ENCODE results near the gene RAB11FIP4. TPM values are rescaled to one million over a fixed set of nuclear protein-coding genes. Genes with fewer than 3 reads are reported as not detected.

The RAB11FIP4 gene
- total and polyA plus RNA-seq, 4 donors: 1.5 to 16.0 (median 3.3) TPM

DNA sequence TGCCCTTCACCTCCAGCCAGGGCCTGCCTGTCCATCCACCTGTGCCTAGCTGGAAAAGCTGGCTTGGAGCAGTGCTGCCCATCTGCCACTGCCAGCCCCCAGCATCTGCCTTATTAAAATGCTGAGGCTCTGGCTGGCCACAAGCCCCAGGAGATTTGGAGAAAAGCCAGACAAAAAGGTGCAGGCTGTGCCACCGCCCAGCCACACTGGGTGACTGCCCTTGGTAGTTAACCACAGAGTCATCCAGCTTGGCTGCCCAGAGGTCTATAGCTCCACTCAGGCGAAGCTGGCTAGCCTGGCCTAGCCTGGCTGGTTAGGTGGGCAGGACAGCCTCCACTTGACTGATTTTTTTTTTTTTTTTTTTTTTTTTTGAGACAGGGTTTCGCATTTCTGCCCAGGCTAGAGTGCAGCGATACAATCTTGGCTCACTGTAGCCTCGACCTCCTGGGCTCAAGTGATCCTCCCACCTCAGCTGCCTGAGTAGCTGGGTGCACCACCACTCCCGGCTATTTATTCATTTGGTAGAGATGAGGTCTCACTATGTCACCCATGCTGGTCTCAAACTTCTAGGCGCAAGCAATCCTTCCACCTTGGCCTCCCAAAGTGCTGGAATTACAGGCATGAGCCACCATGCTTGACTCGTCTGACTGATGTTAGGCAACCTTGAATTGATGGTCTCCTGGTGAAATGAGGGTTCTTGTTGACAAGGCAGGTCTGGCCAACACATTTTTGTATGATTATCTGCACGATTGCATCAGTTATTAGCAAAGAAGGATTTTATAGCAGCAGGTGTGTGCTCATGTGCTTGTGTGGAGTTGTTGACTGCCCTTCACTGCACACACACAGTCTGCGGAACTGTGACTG lies 103.8 kb downstream of the RAB11FIP4 start:
- Histone ChIP-seq H3K36me3 (ENCODE audit: control insufficient read depth in 4 of 4, insufficient read depth in 3 of 4, low read depth in 1 of 4, low read length in 3 of 4) (no peaks in the 10 kb centered on the region), H3K9ac (ENCODE audit: low read depth in 1 of 2, low read length in 2 of 2) (no peak overlapping the region), H3K27ac (ENCODE audit: low read depth in 1 of 2, low read length in 2 of 2) (peak overlapping the region; percentile 60 to 61), H3K9me3 (ENCODE audit: control insufficient read depth in 4 of 4, low read length in 3 of 4) (no peaks in the 10 kb centered on the region), H3K4me1 (ENCODE audit: control insufficient read depth in 4 of 4, insufficient read depth in 4 of 4, low read length in 3 of 4) (peaks cover 19 to 57% (median 38%) of the 10 kb centered on the region in 4 donors), H3K4me3 (ENCODE audit: low read depth in 1 of 3, low read length in 3 of 3) (no peak overlapping the region), H3K27me3 (ENCODE audit: control insufficient read depth in 4 of 4, insufficient read depth in 4 of 4, low read length in 3 of 4) (no peaks in the 10 kb centered on the region)
- DNase-seq (ENCODE audit: low spot score): no peak
- 77% methylated on average over 10 of the region's 10 CpGs for WGBS
- no peak for TF ChIP-seq EGR1 (IDR thresholded peaks at IDR 0.05; ENCODE audit: low read depth in 2 of 2)
- TF ChIP-seq, protein P1, sequence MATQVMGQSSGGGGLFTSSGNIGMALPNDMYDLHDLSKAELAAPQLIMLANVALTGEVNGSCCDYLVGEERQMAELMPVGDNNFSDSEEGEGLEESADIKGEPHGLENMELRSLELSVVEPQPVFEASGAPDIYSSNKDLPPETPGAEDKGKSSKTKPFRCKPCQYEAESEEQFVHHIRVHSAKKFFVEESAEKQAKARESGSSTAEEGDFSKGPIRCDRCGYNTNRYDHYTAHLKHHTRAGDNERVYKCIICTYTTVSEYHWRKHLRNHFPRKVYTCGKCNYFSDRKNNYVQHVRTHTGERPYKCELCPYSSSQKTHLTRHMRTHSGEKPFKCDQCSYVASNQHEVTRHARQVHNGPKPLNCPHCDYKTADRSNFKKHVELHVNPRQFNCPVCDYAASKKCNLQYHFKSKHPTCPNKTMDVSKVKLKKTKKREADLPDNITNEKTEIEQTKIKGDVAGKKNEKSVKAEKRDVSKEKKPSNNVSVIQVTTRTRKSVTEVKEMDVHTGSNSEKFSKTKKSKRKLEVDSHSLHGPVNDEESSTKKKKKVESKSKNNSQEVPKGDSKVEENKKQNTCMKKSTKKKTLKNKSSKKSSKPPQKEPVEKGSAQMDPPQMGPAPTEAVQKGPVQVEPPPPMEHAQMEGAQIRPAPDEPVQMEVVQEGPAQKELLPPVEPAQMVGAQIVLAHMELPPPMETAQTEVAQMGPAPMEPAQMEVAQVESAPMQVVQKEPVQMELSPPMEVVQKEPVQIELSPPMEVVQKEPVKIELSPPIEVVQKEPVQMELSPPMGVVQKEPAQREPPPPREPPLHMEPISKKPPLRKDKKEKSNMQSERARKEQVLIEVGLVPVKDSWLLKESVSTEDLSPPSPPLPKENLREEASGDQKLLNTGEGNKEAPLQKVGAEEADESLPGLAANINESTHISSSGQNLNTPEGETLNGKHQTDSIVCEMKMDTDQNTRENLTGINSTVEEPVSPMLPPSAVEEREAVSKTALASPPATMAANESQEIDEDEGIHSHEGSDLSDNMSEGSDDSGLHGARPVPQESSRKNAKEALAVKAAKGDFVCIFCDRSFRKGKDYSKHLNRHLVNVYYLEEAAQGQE (IDR thresholded peaks at IDR 0.05): no peak
- TF ChIP-seq JUND (IDR thresholded peaks at IDR 0.05): no peak
- no peak for TF ChIP-seq HNF4G (IDR thresholded peaks at IDR 0.05)
- TF ChIP-seq SP1 (IDR thresholded peaks at IDR 0.05): no peak
- TF ChIP-seq GABPA (IDR thresholded peaks at IDR 0.05 in 1 of 2, conservative IDR thresholded peaks at IDR 0.05 in 1 of 2): no peak
- TF ChIP-seq, protein P2, sequence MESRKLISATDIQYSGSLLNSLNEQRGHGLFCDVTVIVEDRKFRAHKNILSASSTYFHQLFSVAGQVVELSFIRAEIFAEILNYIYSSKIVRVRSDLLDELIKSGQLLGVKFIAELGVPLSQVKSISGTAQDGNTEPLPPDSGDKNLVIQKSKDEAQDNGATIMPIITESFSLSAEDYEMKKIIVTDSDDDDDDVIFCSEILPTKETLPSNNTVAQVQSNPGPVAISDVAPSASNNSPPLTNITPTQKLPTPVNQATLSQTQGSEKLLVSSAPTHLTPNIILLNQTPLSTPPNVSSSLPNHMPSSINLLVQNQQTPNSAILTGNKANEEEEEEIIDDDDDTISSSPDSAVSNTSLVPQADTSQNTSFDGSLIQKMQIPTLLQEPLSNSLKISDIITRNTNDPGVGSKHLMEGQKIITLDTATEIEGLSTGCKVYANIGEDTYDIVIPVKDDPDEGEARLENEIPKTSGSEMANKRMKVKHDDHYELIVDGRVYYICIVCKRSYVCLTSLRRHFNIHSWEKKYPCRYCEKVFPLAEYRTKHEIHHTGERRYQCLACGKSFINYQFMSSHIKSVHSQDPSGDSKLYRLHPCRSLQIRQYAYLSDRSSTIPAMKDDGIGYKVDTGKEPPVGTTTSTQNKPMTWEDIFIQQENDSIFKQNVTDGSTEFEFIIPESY (IDR thresholded peaks at IDR 0.05): no peak
- TF ChIP-seq RAD21 (IDR thresholded peaks at IDR 0.05): peak in 1 of 2 donors; percentile 15
- TF ChIP-seq YY1 (IDR thresholded peaks at IDR 0.05): no peak
- TF ChIP-seq HNF4A (conservative IDR thresholded peaks at IDR 0.05): peak in 1 of 2 donors; percentile 9
- TF ChIP-seq RXRA (IDR thresholded peaks at IDR 0.05): peak in 1 of 2 donors; percentile 28
- TF ChIP-seq, protein P3, sequence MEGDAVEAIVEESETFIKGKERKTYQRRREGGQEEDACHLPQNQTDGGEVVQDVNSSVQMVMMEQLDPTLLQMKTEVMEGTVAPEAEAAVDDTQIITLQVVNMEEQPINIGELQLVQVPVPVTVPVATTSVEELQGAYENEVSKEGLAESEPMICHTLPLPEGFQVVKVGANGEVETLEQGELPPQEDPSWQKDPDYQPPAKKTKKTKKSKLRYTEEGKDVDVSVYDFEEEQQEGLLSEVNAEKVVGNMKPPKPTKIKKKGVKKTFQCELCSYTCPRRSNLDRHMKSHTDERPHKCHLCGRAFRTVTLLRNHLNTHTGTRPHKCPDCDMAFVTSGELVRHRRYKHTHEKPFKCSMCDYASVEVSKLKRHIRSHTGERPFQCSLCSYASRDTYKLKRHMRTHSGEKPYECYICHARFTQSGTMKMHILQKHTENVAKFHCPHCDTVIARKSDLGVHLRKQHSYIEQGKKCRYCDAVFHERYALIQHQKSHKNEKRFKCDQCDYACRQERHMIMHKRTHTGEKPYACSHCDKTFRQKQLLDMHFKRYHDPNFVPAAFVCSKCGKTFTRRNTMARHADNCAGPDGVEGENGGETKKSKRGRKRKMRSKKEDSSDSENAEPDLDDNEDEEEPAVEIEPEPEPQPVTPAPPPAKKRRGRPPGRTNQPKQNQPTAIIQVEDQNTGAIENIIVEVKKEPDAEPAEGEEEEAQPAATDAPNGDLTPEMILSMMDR (IDR thresholded peaks at IDR 0.05; ENCODE audit: low read depth, low read length, missing input control): no peak
- TF ChIP-seq, protein P4, sequence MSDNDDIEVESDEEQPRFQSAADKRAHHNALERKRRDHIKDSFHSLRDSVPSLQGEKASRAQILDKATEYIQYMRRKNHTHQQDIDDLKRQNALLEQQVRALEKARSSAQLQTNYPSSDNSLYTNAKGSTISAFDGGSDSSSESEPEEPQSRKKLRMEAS (IDR thresholded peaks at IDR 0.05): no peak

DNA sequence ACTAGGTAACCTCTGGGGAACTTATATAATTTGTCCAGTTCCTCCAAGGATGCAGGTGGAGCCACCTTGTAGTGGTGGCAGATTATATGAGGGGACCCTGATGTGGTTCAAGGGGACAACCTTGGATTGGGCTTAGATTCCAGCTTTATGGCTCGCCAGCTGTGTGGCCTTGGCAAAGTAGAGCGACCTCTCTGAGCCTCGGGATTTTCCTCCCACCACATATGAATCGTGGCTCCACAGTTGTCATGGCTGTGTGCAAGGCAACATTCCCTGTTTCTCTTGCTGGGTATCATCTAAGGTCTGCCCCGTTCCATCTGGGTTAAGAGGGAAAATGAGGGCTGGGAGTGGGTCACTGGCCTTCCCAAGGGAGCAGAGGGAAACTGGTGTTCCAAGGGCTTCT lies 104.6 kb downstream of the RAB11FIP4 start:
- H3K4me3 ChIP-seq (ENCODE audit: low read depth in 1 of 3, low read length in 3 of 3): no peak overlapping the region
- no peaks in the 10 kb centered on the region for H3K27me3 ChIP-seq (ENCODE audit: control insufficient read depth in 4 of 4, insufficient read depth in 4 of 4, low read length in 3 of 4)
- no peaks in the 10 kb centered on the region for H3K9me3 ChIP-seq (ENCODE audit: control insufficient read depth in 4 of 4, low read length in 3 of 4)
- WGBS: 96% methylated on average over 5 of the region's 5 CpGs
- H3K27ac ChIP-seq (ENCODE audit: low read depth in 1 of 2, low read length in 2 of 2): no peak overlapping the region
- no peak overlapping the region for H3K9ac ChIP-seq (ENCODE audit: low read depth in 1 of 2, low read length in 2 of 2)
- DNase-seq (ENCODE audit: low spot score): no peak
- no peaks in the 10 kb centered on the region for H3K36me3 ChIP-seq (ENCODE audit: control insufficient read depth in 4 of 4, insufficient read depth in 3 of 4, low read depth in 1 of 4, low read length in 3 of 4)
- H3K4me1 ChIP-seq (ENCODE audit: control insufficient read depth in 4 of 4, insufficient read depth in 4 of 4, low read length in 3 of 4): peaks cover 22 to 56% (median 35%) of the 10 kb centered on the region in 4 donors
- TF ChIP-seq SP1 (IDR thresholded peaks at IDR 0.05) (no peak), HNF4G (IDR thresholded peaks at IDR 0.05) (no peak), FOXA1 (IDR thresholded peaks at IDR 0.05) (no peak), RXRA (IDR thresholded peaks at IDR 0.05) (no peak), TAF1 (conservative IDR thresholded peaks at IDR 0.05) (no peak), JUND (IDR thresholded peaks at IDR 0.05) (no peak), NR2F2 (IDR thresholded peaks at IDR 0.05) (no peak), YY1 (IDR thresholded peaks at IDR 0.05) (no peak)
- TF ChIP-seq, protein P1 (IDR thresholded peaks at IDR 0.05): no peak
- TF ChIP-seq, protein P4 (IDR thresholded peaks at IDR 0.05): no peak
- TF ChIP-seq, protein P3 (IDR thresholded peaks at IDR 0.05; ENCODE audit: low read depth, low read length, missing input control): no peak

Measured in liver (tissue), 9 donors.